Omental fat pad (tissue), 4 donors: ENCODE data around the gene ZNF625. TPM values are rescaled to one million over a fixed set of nuclear protein-coding genes. Genes with fewer than 3 reads are reported as not detected.

Source experiments
- ATAC-seq: fragments of 150-250 bp; one replicate; pipeline ENCODE4 v1.9.1; 2016; ENCODE audit warnings: mild to moderate bottlenecking, moderate library complexity; ENCODE audit not compliant: low FRiP score
- DNase-seq: peaks from one replicate; pipeline ENCODE4 v3.0.0-alpha.2; 2019; ENCODE audit warnings: low spot score
- CTCF ChIP-seq, 3 donors: fragments of 450-650 bp; IDR thresholded peaks; one replicate each; pipeline ENCODE4 v1.5.1; 2016 to 2017; ENCODE audit warnings: antibody characterized with exemption in 3 of 3, mild to moderate bottlenecking in 3 of 3, moderate library complexity in 2 of 3
- total RNA-seq, 4 donors: library from RNA; depleted of rRNA; stranded (reverse); fragments of >200 nt; gene quantifications; one replicate each; pipeline ENCODE4 v1.1.0, GENCODE V29; 2016

ZNF625 gene
- total RNA-seq, 4 donors from 2014 or later = 2.2 to 6.6 (median 3.7) TPM

GRCh38 chr19:12139269-12139668 is 17.3 kb downstream of the ZNF625 start:
- ATAC-seq (no peak), DNase-seq (no peak)
- TF ChIP-seq CTCF (IDR thresholded peaks at IDR 0.05) = no peak

- DNase-seq = no peak
- ATAC-seq = no peak
- TF ChIP-seq CTCF (IDR thresholded peaks at IDR 0.05) = no peak
Observed at GRCh38 chr19:12137221-12137940, 19.2 kb downstream of the ZNF625 start.

GRCh38 chr19:12133069-12133468 is 23.5 kb downstream of the ZNF625 start:
- ATAC-seq = no peak
- no peak for DNase-seq
- no peak for TF ChIP-seq CTCF (IDR thresholded peaks at IDR 0.05)

- no peak for DNase-seq
- ATAC-seq = no peak
- no peak for TF ChIP-seq CTCF (IDR thresholded peaks at IDR 0.05)
Observed at GRCh38 chr19:12126707-12127106, 29.8 kb downstream of the ZNF625 start.

- DNase-seq (no peak), ATAC-seq (no peak)
- no peak for TF ChIP-seq CTCF (IDR thresholded peaks at IDR 0.05)
Observed at GRCh38 chr19:12117201-12117970, 39.1 kb downstream of the ZNF625 start.

- no peak for TF ChIP-seq CTCF (IDR thresholded peaks at IDR 0.05)
- ATAC-seq (no peak), DNase-seq (no peak)
Observed at GRCh38 chr19:12113121-12113520, 43.4 kb downstream of the ZNF625 start.

GRCh38 chr19:12112701-12113100 is 43.8 kb downstream of the ZNF625 start:
- no peak for DNase-seq
- no peak for ATAC-seq
- no peak for TF ChIP-seq CTCF (IDR thresholded peaks at IDR 0.05)
